Keratinocyte (primary cell): Measurements from ENCODE around the gene TSTD2. TPM values are rescaled to one million over a fixed set of nuclear protein-coding genes. Genes with fewer than 3 reads are reported as not detected.

Source experiments
- DNase-seq: peaks from one replicate; pipeline ENCODE4 v3.0.0-alpha.2; 2011; ENCODE audit warnings: low read depth, missing footprints, low spot score
- FAIRE-seq: peaks from 2 replicates; lab custom pipeline; 2011; peaks lifted over from hg19 to GRCh38; lab: Jason Lieb, UNC
- H2AFZ ChIP-seq: 2 replicates; pipeline ENCODE4 v1.6.0; 2012; ENCODE audit warnings: low read length, control low read depth, inconsistent platforms; ENCODE audit not compliant: control insufficient read depth
- H3K27ac ChIP-seq: 2 replicates; pipeline ENCODE4 v1.5.1; 2011; ENCODE audit warnings: low read length; ENCODE audit not compliant: control insufficient read depth, insufficient read depth
- H3K27me3 ChIP-seq: 3 replicates; pipeline ENCODE4 v1.6.0; 2011; ENCODE audit warnings: low read length; ENCODE audit not compliant: control insufficient read depth, insufficient read depth; ENCODE audit errors: extremely low read depth
- H3K36me3 ChIP-seq, 2 experiments: 2 replicates in 1 of 2; 3 replicates in 1 of 2; pipeline ENCODE4 v1.5.1; 2011; ENCODE audit warnings: low read length in 2 of 2, mild to moderate bottlenecking in 1 of 2; ENCODE audit not compliant: control insufficient read depth in 2 of 2, insufficient read depth in 2 of 2; ENCODE audit errors: extremely low read depth in 1 of 2
- H3K4me1 ChIP-seq: 3 replicates; pipeline ENCODE4 v1.5.1; 2011; ENCODE audit warnings: low read length; ENCODE audit not compliant: control insufficient read depth, insufficient read depth; ENCODE audit errors: extremely low read depth
- H3K4me2 ChIP-seq: 3 replicates; pipeline ENCODE4 v1.6.0; 2011; ENCODE audit warnings: low read depth, low read length; ENCODE audit not compliant: control insufficient read depth, insufficient read depth; ENCODE audit errors: extremely low read depth
- H3K4me3 ChIP-seq, 3 experiments: fragments of 200-600 bp in 1 of 3; sonication (generic) in 1 of 3; 2 replicates in 2 of 3; 3 replicates in 1 of 3; pipeline ENCODE4 v1.5.1; 2011 to 2016; ENCODE audit warnings: low read length in 3 of 3, mild to moderate bottlenecking in 3 of 3, control low read depth in 2 of 3, inconsistent platforms in 1 of 3, low read depth in 1 of 3, mixed read lengths in 1 of 3, mixed run types in 1 of 3, moderate library complexity in 1 of 3; ENCODE audit not compliant: control insufficient read depth in 2 of 3, insufficient read depth in 2 of 3; ENCODE audit errors: extremely low read depth in 1 of 3
- H3K79me2 ChIP-seq: 2 replicates; pipeline ENCODE4 v1.6.0; 2012; ENCODE audit warnings: low read length; ENCODE audit not compliant: control insufficient read depth, insufficient read depth
- H3K9ac ChIP-seq: 3 replicates; pipeline ENCODE4 v1.6.0; 2011; ENCODE audit warnings: low read length; ENCODE audit not compliant: control insufficient read depth, insufficient read depth; ENCODE audit errors: extremely low read depth
- H3K9me1 ChIP-seq: 3 replicates; pipeline ENCODE4 v1.6.0; 2011; ENCODE audit warnings: low read length; ENCODE audit not compliant: control insufficient read depth, insufficient read depth; ENCODE audit errors: extremely low read depth
- H3K9me3 ChIP-seq: 2 replicates; pipeline ENCODE4 v1.5.1; 2012; ENCODE audit warnings: low read depth, low read length; ENCODE audit not compliant: control insufficient read depth
- H4K20me1 ChIP-seq: 3 replicates; pipeline ENCODE4 v1.6.0; 2011; ENCODE audit warnings: low read length; ENCODE audit not compliant: control insufficient read depth, insufficient read depth; ENCODE audit errors: extremely low read depth
- EZH2 ChIP-seq: IDR thresholded peaks from one replicate; pipeline ENCODE4 v1.6.1; 2012; ENCODE audit warnings: inconsistent platforms, mild to moderate bottlenecking, low read length, moderate library complexity
- dilution Hi-C: fragments of 300-500 bp; cut with MboI; formaldehyde crosslinking; loops from one replicate; pipeline ENCODE4 v1.7.0; 2020; ENCODE audit warnings: low sequenced_read_pairs; ENCODE audit not compliant: extremely low pct_ligation_motif_present
- polyA plus RNA-seq, 5 experiments: library from polyadenylated mRNA; depleted of rRNA in 3 of 5; stranded (reverse) in 3 of 5; stranded (forward) in 1 of 5; unstranded in 1 of 5; fragments of >200 nt; gene quantifications; 1 replicate in 1 of 5; 2 replicates in 3 of 5; 3 replicates in 1 of 5; pipeline versions ENCODE4 v1.2.1 to v1.2.3, GENCODE V29; 2011 to 2012; ENCODE audit warnings: missing spikeins in 2 of 5, low read depth in 1 of 5, low replicate concordance in 1 of 5
- TF ChIP-seq, protein P1 (sequence below), 3 experiments: IDR thresholded peaks in 1 of 3; conservative IDR thresholded peaks in 1 of 3; optimal IDR thresholded peaks in 1 of 3; 2 replicates in 2 of 3; 3 replicates in 1 of 3; pipeline versions ENCODE3 to v1.5.1; 2011; ENCODE audit warnings: low read length in 3 of 3, mild to moderate bottlenecking in 3 of 3, moderate library complexity in 2 of 3, control low read depth in 1 of 3, inconsistent platforms in 1 of 3; ENCODE audit not compliant: insufficient read depth in 2 of 3; ENCODE audit errors: extremely low read depth in 1 of 3

The TSTD2 gene
- polyA plus RNA-seq, 1 donor (not counting 4 experiments of a cell fraction or from before 2014, with no cell fraction given): 17.2 TPM

DNA sequence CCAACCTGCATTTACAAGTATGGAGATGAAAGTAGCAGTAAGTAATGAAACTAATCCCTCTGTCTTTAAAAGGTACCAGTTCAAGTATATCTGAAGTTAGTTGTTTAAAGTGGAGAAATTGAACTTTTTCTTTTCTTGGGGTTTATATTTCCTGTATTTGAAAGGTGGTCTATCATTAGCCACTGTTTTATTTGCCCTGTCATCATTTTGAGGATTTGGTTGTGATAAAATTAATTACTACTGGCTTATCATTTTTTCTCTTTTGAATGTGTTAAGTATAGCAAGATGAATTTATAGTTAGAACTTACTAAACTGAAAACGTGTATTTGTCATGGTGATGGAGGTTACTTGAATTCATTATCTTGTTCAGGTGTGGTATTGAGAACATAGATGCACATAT, 25.5 kb upstream of the TSTD2 start:
- no peaks in the 10 kb centered on the region for H3K9me1 ChIP-seq
- H3K4me3 ChIP-seq: no peak overlapping the region
- no peak overlapping the region for H3K9ac ChIP-seq
- no peaks in the 10 kb centered on the region for H3K9me3 ChIP-seq
- TF ChIP-seq, protein P1, sequence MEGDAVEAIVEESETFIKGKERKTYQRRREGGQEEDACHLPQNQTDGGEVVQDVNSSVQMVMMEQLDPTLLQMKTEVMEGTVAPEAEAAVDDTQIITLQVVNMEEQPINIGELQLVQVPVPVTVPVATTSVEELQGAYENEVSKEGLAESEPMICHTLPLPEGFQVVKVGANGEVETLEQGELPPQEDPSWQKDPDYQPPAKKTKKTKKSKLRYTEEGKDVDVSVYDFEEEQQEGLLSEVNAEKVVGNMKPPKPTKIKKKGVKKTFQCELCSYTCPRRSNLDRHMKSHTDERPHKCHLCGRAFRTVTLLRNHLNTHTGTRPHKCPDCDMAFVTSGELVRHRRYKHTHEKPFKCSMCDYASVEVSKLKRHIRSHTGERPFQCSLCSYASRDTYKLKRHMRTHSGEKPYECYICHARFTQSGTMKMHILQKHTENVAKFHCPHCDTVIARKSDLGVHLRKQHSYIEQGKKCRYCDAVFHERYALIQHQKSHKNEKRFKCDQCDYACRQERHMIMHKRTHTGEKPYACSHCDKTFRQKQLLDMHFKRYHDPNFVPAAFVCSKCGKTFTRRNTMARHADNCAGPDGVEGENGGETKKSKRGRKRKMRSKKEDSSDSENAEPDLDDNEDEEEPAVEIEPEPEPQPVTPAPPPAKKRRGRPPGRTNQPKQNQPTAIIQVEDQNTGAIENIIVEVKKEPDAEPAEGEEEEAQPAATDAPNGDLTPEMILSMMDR (optimal IDR thresholded peaks at IDR 0.05 in 1 of 3, IDR thresholded peaks at IDR 0.05 in 1 of 3, conservative IDR thresholded peaks at IDR 0.05 in 1 of 3; ENCODE audit: extremely low read depth in 1 of 3, insufficient read depth in 2 of 3, low read length in 3 of 3): no peak
- TF ChIP-seq EZH2: no peak
- H3K27ac ChIP-seq: no peak overlapping the region
- H3K79me2 ChIP-seq: no peaks in the 10 kb centered on the region
- H4K20me1 ChIP-seq: no peaks in the 10 kb centered on the region
- H3K4me1 ChIP-seq: no peaks in the 10 kb centered on the region
- DNase-seq: no peak
- dilution Hi-C loops: no loop called here
- H3K27me3 ChIP-seq: no peaks in the 10 kb centered on the region
- no peak overlapping the region for H2AFZ ChIP-seq
- no peak overlapping the region for H3K4me2 ChIP-seq
- peak; percentile 41 for FAIRE-seq
- peaks cover 18 to 34% of the 10 kb centered on the region in 2 experiments for H3K36me3 ChIP-seq

DNA sequence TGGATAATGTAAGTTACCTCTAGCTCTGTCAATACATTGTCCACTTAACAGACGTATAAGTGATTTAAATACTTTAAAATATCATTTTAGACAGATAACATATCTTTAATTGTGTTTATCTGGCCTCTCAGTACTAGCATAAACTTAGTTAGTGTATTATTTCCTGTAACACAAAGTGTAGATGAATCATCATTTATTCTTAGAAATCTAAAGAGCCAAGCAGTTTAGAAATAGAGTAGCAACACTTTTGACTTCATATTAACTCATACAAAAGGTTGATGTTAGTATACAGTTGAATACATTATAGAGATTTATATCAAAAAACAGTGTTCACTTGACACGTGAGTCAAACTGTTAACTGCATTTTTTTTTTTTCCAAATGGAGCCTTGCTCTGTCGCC, 18.5 kb upstream of the TSTD2 start:
- no peak overlapping the region for H3K27ac ChIP-seq
- H3K4me3 ChIP-seq: no peak overlapping the region
- TF ChIP-seq, protein P1 (optimal IDR thresholded peaks at IDR 0.05 in 1 of 3, IDR thresholded peaks at IDR 0.05 in 1 of 3, conservative IDR thresholded peaks at IDR 0.05 in 1 of 3; ENCODE audit: extremely low read depth in 1 of 3, insufficient read depth in 2 of 3, low read length in 3 of 3): no peak
- no peak for TF ChIP-seq EZH2
- H3K4me1 ChIP-seq: no peaks in the 10 kb centered on the region
- H3K9me1 ChIP-seq: no peaks in the 10 kb centered on the region
- H3K79me2 ChIP-seq: no peaks in the 10 kb centered on the region
- H3K4me2 ChIP-seq: no peak overlapping the region
- H2AFZ ChIP-seq: no peak overlapping the region
- dilution Hi-C loops: no loop called here
- H3K9ac ChIP-seq: no peak overlapping the region
- peaks cover 17% of the 10 kb centered on the region in 2 experiments for H3K36me3 ChIP-seq
- DNase-seq: no peak
- no peaks in the 10 kb centered on the region for H4K20me1 ChIP-seq
- H3K9me3 ChIP-seq: no peaks in the 10 kb centered on the region
- no peak for FAIRE-seq
- H3K27me3 ChIP-seq: no peaks in the 10 kb centered on the region
